ENCODE measurements around the gene UBE2S.
"Not testable (repeated sequence)": the region's sequence is repeated elsewhere in the genome, so short reads cannot be mapped to it uniquely, and the experiment has no call there.

UBE2S gene

GRCh38 chr19:55402509-55402908 lies 5.1 kb downstream of the UBE2S start:
- no peak for DNase-seq

- DNase-seq = not testable (repeated sequence)
Measured at GRCh38 chr19:55401390-55401789, 6.2 kb downstream of the UBE2S start.

GRCh38 chr19:55400281-55401087 lies 7.1 kb downstream of the UBE2S start:
- DNase-seq = no peak

DNA sequence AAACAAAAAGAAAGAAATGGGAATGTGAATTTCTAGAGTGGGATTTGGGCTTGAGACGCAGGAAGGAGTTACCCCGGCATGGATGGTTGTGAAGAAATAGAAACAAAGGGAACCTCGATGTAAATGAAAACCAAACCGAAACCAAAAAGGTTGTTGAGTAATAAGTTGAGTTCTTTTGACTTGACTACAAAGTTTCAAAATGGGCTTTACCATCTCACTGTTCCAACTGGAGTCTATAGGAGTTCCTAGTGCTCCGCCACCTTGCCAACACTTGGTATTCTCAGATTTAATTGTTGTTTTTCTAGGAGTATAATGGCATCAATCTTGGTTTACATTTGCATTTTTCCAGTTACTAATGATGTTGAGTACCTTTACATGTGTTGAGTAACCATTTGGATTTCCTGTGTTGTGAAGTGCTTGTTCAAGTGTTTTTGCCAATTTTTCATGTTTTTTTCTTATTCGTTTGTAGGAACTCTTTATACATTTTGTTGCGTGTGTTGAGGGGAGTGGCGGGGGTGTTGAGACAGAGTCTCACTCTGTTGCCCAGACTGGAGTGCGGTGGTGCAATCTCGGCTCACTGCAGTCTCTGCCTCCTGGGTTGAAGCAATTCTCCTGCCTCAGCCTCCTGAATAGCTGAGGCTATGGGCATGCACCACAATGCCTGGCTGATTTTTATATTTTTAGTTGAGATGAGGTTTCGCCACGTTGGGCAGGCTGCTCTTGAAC lies 9.2 kb downstream of the UBE2S start:
- DNase-seq = peak; percentile 66

GRCh38 chr19:55392820-55393761 lies 14.5 kb downstream of the UBE2S start:
- DNase-seq = no peak

- DNase-seq = no peak
Measured at GRCh38 chr19:55391702-55392615, 15.6 kb downstream of the UBE2S start.

GRCh38 chr19:55391191-55391670 lies 16.4 kb downstream of the UBE2S start:
- no peak for DNase-seq

DNA sequence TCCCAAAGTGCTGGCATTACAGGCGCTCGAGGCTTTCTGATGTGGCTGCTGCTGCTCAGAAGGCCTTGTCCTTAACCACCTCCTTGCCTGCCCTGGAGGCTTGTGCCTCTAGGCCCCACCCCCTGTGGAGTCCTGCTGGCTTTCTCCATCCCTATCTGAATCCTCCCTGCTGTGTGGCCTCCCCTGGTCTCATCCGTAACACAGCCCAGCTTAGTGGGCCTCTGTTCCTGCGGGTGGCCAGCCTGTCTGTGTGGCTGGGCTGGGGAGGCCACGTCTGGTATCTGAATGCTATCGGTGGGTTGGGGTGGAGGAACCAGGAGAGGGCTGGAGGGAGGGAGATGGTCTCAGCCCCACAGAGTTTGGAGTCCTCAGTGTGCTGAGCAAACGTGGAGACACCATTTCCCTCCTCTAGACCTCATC lies 17.1 kb downstream of the UBE2S start:
- no peak for DNase-seq

DNA sequence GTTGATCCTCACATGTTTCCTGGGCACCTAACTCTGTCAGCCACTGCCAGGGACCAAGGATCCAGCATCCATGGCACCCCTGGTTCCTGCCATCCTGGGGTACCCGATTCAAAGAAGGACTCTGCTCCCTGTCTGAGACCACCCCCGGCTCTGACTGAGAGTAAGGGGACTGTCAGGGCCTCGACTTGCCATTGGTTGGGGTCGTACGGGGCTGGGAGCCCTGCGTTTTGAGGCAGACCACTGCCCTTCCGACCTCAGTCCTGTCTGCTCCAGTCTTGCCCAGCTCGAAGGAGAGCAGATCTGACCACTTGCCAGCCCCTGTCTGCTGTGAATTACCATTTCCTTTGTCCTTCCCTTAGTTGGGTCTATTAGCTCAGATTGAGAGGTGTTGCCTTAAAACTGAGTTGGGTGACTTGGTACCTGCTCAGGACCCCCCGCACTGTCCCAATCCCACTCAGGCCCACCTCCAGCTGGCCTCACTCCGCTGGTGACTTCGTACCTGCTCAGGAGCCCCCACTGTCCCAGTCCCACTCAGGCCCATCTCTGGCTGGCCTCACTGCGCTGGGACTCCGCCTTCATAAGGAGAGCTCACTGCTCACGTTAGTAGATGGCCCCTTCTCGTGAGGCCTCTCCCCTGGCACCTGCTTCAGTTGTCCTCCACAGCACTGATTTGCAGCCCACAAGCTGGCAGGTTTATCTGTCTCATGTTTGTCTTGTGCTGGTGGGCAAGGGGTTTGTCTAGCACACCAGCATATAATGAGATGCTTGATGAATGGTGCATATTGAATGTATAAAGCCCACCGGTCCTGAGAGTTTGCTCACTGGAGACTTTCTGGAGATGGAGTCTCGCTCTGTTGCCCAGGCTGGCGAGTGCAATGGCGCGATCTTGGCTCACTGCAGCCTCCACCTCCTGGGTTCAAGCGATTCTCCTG lies 17.9 kb downstream of the UBE2S start:
- no peak for DNase-seq

DNA sequence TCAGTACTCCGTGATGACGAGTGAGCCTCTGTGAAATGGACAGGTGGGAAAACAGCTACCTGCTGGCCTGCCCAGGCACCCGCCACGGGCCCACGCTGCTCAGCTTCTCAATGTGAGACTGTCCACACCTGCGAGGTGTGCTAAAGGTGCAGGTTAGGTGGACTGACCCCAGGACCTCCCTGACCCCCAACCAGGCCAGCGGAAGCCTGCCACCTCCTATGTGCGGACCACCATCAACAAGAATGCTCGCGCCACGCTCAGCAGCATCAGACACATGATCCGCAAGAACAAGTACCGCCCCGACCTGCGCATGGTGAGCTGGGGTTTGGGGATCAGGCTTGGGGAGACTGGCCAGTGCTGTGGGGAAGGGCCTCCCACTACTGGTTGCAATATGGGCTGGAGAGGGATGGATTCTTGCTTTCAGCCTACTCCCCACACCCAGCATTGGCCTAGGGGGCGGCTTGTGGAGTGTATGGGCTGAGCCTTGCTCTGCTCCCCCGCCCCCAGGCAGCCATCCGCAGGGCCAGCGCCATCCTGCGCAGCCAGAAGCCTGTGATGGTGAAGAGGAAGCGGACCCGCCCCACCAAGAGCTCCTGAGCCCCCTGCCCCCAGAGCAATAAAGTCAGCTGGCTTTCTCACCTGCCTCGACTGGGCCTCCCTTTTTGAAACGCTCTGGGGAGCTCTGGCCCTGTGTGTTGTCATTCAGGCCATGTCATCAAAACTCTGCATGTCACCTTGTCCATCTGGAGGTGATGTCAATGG lies 19.7 kb downstream of the UBE2S start:
- DNase-seq = no peak

GRCh38 chr19:55386493-55386971 lies 21.1 kb downstream of the UBE2S start:
- DNase-seq = no peak

DNA sequence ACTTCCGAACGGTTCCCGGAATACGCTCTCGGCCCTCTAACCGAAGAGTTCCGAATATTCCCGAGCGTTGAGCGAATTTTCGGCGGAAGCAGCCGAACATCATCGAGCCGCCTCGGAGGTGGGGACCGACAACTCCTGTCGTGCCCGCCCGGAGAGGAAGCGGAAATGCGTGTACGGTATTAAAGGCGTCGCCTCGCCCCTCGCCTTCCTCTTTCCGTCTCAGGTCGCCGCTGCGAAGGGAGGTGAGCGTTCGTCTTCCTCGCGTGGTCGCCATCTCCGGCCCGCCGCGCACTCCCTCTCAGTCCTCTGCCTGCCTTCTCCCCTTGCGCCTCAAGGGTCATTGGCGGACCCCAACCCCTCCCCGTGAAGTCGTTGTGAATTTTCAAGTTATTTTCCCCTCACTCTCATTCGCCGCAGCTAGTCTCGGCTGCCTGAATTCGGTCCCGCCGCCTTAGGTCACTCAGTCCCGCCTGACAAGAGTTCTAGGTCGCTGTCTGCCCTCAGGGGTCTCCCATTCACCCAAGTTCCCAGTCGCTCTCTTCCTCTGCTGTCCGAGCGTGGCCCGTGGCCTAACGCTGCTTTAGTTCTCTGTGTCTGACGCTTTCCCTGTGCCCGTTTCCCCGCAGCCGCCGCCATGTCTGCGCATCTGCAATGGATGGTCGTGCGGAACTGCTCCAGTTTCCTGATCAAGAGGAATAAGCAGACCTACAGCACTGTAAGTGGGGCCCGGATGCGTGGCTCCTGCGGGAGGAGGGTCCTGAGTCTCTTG lies 21.7 kb downstream of the UBE2S start, which contains the start of gene RPL28:
Gene RPL28, plus strand, starts transcription at position 209 of the 769 bp plus-strand sequence. Its CDS starts 426 bp downstream, at position 635.
- DNase-seq = peak; percentile 99

GRCh38 chr19:55384920-55385723 lies 22.5 kb downstream of the UBE2S start:
- DNase-seq = peak; percentile 98

GRCh38 chr19:55384131-55384919 lies 23.3 kb downstream of the UBE2S start, which contains the start of gene TMEM238:
TSS of gene TMEM238 (minus strand) at chr19:55384292. CDS start at chr19:55384259, 33 bp downstream.
- peak; percentile 66 for DNase-seq

- DNase-seq = peak; percentile 68
Measured at GRCh38 chr19:55383279-55384130, 24.1 kb downstream of the UBE2S start.
